Activated effector memory CD4-positive, alpha-beta T cell treated with anti-CD3 and anti-CD28 coated beads, Interleukin-2, amount 50 U/mL, for 16 hours (primary cell): Measurements from ENCODE around the gene CIBAR2.

ENCODE experiments used
- DNase-seq: peaks from one replicate; pipeline ENCODE4 v3.0.0-alpha.2; 2020

The CIBAR2 gene

GRCh38 chr16:85101956-85102630 lies 10.2 kb downstream of the CIBAR2 start:
- DNase-seq, result no peak

GRCh38 chr16:85100265-85100664 lies 12.0 kb downstream of the CIBAR2 start:
- DNase-seq, result no peak

GRCh38 chr16:85098565-85098964 lies 13.7 kb downstream of the CIBAR2 start:
- no peak for DNase-seq

- DNase-seq, result no peak
Measured at GRCh38 chr16:85096921-85097320, 15.4 kb downstream of the CIBAR2 start.

- DNase-seq, result no peak
Measured at GRCh38 chr16:85094812-85095211, 17.5 kb downstream of the CIBAR2 start.

GRCh38 chr16:85094176-85094805 lies 18.0 kb downstream of the CIBAR2 start:
- DNase-seq, result no peak

- DNase-seq, result no peak
Measured at GRCh38 chr16:85093705-85094104, 18.6 kb downstream of the CIBAR2 start.

- no peak for DNase-seq
Measured at GRCh38 chr16:85092851-85093250, 19.4 kb downstream of the CIBAR2 start.

GRCh38 chr16:85092309-85092708 lies 20.0 kb downstream of the CIBAR2 start:
- no peak for DNase-seq

GRCh38 chr16:85091522-85091910 lies 20.8 kb downstream of the CIBAR2 start:
- DNase-seq, result no peak

- no peak for DNase-seq
Measured at GRCh38 chr16:85090873-85091521, 21.3 kb downstream of the CIBAR2 start.

- DNase-seq, result no peak
Measured at GRCh38 chr16:85090181-85090580, 22.1 kb downstream of the CIBAR2 start.

- DNase-seq, result no peak
Measured at GRCh38 chr16:85089525-85089924, 22.7 kb downstream of the CIBAR2 start.

- no peak for DNase-seq
Measured at GRCh38 chr16:85088570-85089199, 23.6 kb downstream of the CIBAR2 start.

- DNase-seq, result no peak
Measured at GRCh38 chr16:85087899-85088569, 24.2 kb downstream of the CIBAR2 start.

- DNase-seq, result peak; percentile 89
Measured at GRCh38 chr16:85086347-85087291, 25.7 kb downstream of the CIBAR2 start.

- DNase-seq, result no peak
Measured at GRCh38 chr16:85085721-85086120, 26.6 kb downstream of the CIBAR2 start.

- DNase-seq, result no peak
Measured at GRCh38 chr16:85084841-85085510, 27.3 kb downstream of the CIBAR2 start.

- DNase-seq, result no peak
Measured at GRCh38 chr16:85083051-85083639, 29.1 kb downstream of the CIBAR2 start.

GRCh38 chr16:85082173-85083050 lies 29.9 kb downstream of the CIBAR2 start:
- DNase-seq, result no peak
